GM19240 (cell line): ENCODE measurements around the gene AKAP8.
"Not testable (repeated sequence)": the region's sequence is repeated elsewhere in the genome, so short reads cannot be mapped to it uniquely, and the experiment has no call there.

ENCODE experiments used
- DNase-seq: peaks from one replicate; pipeline ENCODE4 v3.0.0; 2011; ENCODE audit warnings: low spot score; ENCODE audit not compliant: insufficient read length

AKAP8 gene

GRCh38 chr19:15379083-15379998, at the start of gene AKAP8:
TSS of gene AKAP8 (minus strand) at chr19:15379787. CDS start at chr19:15379731, 56 bp downstream.
- peak; percentile 95 for DNase-seq

- DNase-seq, result no peak
Measured at GRCh38 chr19:15427991-15428471, 48.4 kb upstream of the AKAP8 start.

- DNase-seq, result no peak
Measured at GRCh38 chr19:15427350-15427700, 47.7 kb upstream of the AKAP8 start.

GRCh38 chr19:15426485-15427349, 47.1 kb upstream of the AKAP8 start:
- DNase-seq, result no peak

DNA sequence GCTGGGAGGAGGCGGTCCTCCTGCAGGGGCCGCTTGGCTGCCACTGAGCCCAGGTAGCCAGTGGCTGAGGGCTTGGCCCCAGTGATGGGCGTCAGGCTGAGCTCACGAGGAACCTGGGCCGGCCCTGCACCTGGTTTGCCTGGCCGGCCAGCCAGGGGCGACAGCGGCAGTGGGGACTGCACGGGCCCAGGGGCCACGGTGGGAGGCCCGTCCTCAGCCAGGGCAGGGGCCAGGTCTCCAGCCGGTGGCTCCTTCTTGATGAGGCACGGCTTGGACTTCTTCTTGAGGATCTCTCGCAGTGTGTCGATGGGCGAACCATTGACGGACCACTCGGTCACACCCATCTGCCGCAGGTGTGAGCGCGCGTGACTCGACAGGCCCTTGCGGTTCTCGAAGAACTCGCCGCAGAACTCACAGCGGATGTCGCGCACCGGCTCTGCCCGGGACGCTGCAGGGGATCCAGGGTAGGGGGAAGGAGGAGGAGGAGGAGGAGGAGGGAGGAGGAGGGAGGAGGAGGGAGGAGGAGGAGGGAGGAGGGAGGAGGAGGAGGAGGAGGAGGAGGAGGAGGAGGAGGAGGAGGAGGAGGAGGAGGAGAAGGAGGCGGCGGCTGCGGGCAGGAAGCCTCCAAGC, 45.8 kb upstream of the AKAP8 start:
- no peak for DNase-seq

DNA sequence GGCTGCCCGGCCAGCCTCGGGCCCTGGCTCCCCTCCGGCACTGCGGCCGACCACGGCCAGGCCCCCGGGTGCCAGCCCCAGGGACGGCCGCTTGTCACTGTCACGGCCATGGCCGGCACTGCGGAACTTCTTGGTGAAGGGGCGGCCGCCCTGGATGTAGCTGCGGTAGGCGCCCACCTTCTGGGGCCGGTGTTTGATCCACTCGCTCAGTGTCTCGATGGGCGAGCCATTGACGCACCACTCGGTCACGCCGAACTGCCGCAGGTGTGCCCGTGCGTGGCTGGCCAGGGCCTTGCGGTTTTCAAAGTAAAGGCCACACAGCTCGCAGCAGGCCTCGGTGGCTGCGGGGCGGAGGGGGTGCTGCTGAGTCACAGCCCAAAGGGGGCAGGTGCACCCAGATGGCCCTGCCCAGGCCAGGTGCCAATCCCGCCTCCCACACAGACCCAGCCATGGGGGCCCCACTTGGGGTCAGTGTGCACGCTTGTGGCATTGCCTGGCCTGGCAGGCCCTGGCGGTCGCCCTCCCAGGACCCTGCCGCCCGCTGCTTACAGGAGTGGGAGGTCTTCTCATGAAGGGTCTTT, 45.2 kb upstream of the AKAP8 start:
- no peak for DNase-seq

DNA sequence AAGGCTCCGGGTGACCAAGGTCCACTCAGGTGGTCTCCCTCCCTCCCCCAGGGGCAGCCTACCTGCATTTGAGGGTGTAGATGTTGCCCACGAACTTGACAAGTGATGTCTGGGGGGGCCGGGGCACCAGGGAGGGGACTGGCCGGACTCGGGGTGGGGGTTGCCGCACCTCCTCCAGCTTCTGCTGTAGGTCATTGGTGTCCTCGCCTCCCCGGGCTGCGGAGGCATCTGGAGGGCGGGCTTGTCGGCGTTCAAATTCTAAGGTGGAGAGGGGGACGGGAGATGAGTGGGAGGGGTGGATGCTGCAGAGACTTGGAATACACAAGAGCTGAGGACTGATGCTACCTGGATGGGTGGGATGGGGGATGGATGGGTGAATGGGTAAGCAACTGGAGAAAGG, 44.5 kb upstream of the AKAP8 start:
- no peak for DNase-seq

GRCh38 chr19:15423130-15423529, 43.5 kb upstream of the AKAP8 start:
- no peak for DNase-seq

GRCh38 chr19:15422296-15423075, 42.9 kb upstream of the AKAP8 start:
- DNase-seq, result no peak

- no peak for DNase-seq
Measured at GRCh38 chr19:15421721-15422260, 42.2 kb upstream of the AKAP8 start.

DNA sequence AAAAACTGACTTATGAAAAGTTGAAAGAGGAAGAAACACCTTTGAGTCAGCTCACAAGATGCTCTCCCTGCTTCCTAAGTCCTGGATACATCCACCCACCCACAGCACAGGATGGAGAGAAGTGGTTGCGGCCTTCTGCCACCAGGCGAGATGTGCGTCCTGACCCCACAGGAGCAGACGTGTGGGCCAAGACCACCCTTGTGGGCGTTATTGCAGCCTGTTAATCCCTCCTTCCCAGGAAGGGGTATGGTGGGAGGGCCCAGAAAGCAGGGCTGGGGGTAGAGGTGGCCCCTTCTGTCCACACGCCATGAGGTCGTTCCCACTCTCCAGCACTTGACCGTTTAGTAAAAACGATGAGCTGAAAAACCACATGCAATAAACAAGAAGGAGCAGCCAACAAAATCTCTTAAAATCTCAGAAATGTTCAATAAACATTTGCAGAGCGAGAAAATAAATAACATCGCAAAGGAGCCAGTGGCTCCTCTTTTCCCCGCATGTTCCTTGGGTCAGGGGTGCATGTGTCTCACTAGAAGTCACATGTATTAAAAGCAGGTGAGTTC, 41.6 kb upstream of the AKAP8 start:
- no peak for DNase-seq

GRCh38 chr19:15419413-15420025, 39.9 kb upstream of the AKAP8 start:
- DNase-seq, result no peak

DNA sequence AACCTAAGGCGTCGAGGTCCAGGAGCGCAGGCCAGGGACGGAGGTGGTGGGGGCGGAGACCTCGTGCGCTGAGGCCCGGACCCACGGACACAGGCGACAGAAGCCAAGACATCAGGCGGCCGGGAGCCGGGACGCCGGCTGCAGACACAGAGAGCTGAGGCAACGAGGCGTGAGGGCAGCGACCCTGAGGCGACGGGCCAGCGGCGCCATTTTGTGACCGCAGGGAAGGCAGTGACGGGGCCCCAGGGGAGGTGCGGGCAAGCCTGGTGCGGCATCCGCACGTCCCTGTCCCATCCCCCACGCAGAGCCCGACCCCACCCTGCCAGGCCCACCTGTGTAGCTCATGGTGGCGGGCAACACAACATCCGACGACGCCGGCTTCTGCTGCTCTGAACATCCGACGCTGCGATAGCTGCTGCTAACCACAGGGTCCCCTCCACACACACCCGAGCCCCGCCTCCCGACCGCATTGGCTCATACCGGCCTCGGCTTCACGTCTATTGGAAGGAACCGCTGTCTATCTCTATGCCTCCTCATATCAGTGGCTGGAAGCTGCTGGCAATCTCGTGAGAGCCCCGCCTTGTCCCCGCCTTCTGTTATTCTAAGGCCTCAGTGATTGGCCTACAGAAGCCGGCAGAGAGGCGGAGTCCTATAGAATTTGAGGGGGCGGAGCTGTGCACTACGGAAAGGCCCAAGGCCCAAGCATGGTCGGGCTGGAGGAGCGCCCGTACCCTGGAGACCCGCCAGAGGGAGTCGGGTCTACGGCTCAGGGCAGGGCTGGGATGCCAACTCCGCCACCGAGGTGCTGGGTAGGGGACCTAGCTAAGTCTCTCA, 39.2 kb upstream of the AKAP8 start, which contains the start of gene AKAP8L:
TSS of gene AKAP8L (minus strand) at position 410 of the 834 bp plus-strand sequence. CDS start at position 345, 65 bp downstream.
- DNase-seq, result peak; percentile 99

DNA sequence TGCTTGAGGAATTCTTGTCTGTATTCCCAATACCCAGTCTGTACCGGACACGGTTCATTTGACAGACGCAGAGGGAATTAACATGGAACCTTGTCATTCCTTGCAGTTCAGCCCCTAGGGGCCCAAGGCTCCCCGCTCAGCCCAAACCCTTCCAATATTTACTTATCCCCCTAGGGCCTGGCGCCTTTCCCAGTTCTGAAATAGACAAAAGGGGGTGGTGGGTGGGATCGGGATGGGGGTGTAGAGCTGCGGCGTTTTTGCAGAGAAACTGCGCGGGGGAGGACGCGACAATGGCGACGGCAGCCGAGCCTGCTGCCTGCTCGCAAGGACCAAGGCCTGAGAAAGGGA, 38.6 kb upstream of the AKAP8 start:
- DNase-seq, result no peak

DNA sequence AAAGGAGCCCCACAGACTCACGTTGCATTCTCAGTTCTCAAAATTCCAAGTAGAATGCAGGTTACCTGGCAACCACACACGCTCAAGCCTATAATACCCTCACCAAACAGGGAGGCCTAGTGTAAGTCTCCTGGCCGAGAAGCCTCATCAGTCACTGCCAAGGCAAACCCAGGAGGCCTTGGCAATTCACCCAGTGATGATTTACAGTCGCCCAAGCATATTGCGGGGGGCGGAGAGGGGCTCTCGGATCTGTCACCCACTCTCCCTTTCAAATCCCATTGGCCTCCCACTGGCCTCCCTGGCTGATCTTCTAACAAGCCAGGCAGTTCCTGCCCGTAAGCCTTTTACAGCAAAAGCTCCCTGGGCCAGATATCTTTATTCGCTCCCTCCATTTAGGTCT, 38.1 kb upstream of the AKAP8 start:
- no peak for DNase-seq

- no peak for DNase-seq
Measured at GRCh38 chr19:15412832-15413231, 33.2 kb upstream of the AKAP8 start.

DNA sequence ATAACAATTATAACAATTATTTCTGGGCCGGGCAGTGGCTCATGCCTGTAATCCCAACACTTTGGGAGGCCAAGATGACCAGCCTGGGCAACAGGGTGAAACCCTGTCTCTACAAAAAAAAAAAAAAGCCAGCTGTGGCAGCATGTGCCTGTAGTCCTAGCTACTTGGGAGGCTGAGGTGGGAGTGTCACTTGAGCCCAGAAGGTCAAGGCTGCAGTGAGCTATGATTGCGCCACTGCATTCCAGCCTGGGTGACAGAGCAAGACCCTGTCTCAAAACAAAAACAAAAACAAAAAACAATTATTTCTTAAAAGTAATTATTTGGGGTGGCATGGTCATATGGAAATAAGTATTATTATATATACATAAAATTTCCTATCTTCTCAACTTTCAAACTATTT, 31.8 kb upstream of the AKAP8 start:
- not testable (repeated sequence) for DNase-seq

- no peak for DNase-seq
Measured at GRCh38 chr19:15404780-15405211, 25.2 kb upstream of the AKAP8 start.
